HG02642 (cell line): ENCODE results near the gene ADGRG7.

Source experiments
- ATAC-seq: cut with Tn5 transposase; IDR thresholded peaks from one replicate; pipeline ENCODE4 v1.9.1; 2021; ENCODE audit warnings: mild to moderate bottlenecking; ENCODE audit not compliant: unreplicated experiment, poor library complexity

Gene ADGRG7

GRCh38 chr3:100696161-100696560, 86.8 kb downstream of the ADGRG7 start:
- ATAC-seq, result no peak

DNA sequence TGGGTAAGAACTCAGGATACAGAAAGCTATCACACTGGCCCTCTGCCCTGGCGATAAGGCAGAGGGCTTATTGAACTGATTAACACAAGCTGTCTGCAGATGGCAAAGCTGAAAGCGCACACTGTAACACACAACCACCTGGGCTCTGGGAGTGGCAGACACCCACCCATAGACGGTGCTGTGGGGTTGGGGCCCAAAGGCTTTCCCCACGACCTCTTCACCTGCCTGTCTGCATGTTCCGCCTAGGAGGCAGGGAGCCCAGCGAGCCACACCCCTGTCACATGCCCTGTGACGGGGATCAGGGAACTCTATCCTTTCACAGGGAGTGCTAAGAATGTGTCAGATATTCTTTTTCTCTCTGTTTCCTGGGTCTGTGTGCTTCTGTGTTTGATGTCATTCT, 87.8 kb downstream of the ADGRG7 start:
- no peak for ATAC-seq

DNA sequence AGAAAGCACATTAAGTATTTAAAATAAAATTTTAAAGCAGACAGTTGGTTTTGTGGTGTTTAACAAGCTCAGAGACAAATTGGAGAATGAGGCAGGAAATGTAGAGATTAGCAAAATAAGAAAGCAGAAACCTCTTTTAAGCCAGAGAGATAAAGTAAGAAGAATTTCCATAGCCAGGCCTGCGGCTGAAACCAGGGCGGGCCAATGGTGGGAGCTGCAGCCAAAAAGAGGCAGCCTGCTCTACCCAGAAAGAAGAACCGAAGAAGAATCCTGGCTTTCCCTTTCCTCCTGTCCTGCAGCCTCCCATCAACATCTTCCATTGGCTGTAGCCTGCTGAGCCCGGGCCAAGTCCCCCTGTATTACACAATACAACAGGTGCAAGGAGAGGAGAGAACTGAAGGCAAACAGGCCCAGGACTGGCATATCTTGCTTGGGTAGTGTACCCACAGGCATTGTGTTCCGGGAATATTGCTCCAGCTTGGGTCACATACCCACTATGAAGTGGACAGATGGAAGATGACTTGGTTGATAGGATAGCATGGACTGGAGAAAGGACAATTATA, 88.4 kb downstream of the ADGRG7 start:
- ATAC-seq, result no peak

GRCh38 chr3:100698736-100699135, 89.3 kb downstream of the ADGRG7 start:
- no peak for ATAC-seq

DNA sequence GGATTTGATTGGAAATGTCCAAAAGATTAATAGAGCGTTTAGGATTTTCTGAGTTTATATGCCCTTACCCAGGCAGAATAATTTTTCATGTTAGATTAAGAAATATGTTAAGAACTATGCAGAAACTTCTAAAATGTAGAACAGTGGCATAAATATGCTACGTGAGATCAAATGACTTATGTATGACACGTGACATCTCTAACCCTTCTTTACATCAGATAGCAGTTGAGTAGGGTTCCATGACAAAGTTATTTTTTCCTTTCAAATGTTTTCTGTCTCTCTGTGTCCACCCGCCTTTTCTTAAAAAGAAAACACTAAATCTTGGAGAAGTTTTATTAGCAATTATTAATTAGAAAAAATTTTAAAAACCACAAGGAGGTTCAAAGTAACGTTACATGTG, 91.3 kb downstream of the ADGRG7 start:
- no peak for ATAC-seq

- no peak for ATAC-seq
Measured at GRCh38 chr3:100702082-100702979, 92.9 kb downstream of the ADGRG7 start.

DNA sequence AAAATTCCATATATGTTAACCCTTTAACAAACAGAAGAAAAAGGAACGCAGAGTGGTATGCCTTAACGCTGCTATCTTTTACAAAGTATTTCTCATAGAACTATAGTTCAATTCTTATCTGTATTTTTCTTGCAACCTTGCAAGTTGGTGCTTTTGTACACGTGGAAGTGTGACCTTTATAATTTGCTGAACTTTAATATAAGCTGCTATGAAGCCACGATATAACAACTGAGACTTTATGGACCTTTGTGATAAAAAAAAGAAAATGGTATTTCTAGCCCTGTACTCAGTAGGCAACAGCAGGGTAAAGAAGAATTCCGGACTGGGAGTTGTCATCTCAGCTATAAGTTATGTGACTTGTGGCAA, 93.6 kb downstream of the ADGRG7 start:
- no peak for ATAC-seq

- no peak for ATAC-seq
Measured at GRCh38 chr3:100703865-100704264, 94.5 kb downstream of the ADGRG7 start.

DNA sequence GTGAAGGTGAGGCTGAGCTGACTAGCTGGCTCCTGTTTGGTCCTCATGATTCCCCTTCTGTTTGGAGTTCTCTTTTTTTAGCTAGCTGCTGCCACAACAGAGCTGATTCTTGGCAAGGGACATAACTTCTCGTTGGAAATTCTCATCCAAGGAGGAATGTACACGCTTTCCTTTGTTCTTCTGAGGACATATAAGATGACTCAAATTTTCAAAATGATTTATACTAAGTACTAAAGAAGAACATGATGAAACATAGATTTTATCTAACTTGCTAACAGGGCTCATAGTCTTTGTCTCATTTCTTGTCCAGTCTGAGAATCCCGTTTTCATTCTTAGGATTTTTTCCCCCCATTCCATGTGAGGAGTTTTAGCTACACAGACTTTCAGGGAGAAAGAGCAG, 97.0 kb downstream of the ADGRG7 start:
- no peak for ATAC-seq

GRCh38 chr3:100708644-100708988, 99.2 kb downstream of the ADGRG7 start:
- ATAC-seq, result no peak

DNA sequence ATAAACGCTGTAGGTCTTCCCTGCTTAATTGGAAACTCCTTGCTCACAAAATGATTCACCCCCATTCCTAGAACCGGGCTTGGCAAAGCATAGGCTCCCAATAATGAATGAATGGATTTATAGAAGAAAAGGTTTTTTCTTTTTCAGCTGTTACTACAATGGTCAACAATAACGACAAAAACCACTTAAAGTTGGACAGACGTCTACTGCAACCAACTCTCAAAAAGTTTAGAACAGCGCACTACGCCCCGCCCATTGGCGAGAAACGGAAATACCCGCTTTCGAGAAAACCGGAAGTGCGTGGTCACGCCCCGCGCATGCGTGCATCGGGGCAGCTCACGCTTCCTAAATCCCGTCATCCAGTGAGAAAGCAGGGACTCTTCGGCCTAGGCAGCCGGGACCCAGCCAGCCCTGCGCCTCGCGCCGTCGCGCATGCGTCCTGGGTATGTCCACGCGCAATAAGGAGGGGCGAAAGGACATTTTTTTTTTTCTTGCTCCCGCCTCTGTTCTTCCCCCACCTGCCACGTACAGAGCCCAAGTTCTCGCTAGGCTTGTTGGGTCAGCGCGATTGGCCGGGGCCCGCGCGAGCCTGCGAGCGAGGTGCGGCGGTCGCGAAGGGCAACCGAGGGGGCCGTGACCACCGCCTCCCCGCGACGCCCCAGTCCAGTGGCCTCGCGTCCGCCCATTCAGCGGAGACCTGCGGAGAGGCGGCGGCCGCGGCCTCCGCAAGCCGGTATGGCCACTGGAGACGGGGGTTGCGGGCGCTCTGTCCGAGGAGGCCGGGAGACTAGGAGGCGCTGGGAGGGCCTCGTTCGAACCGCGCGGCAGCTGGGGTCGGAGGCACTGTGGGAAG, 99.8 kb downstream of the ADGRG7 start, which contains the start of gene TFG:
TFG (plus strand) TSS at position 506 of the 853 bp plus-strand sequence. CDS start 4,192 bp downstream, outside the sequence.
- peak; percentile 96 for ATAC-seq

GRCh38 chr3:100709842-100710260, 100.5 kb downstream of the ADGRG7 start:
- peak; percentile 1 for ATAC-seq

DNA sequence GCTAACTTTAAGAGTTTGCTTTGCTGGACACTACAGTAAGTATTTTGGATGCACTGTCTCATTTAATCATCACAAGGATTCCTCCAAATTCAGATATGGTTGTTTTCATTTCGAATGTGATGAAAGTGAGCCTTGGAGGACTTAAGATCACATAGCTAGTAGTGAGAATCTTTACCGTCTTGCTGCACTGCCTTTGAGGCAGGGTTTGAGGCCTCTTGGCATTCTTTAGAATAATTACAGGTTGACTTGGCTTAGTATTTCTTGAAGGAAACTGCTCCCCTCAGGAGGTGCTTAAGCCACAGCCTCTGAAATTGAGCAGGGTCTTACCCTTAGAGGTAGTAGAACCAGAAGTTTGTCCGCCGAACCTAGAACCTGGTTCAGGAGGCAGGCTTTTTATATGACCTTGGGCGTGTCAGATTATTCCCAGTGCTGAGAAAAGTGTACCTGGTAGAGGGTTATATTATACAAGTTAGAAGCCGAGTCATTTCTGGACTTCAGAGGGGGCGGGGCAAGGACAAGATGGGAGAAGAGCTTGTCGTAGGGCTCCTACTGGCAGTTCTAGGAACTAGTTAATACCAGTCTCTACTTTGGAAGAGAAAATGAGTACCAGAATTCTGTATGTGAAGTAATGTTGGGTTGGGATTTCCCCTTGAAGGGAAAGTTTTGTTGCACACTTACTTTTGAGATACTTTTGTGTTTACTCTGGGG, 101.0 kb downstream of the ADGRG7 start:
- peak; percentile 42 for ATAC-seq

GRCh38 chr3:100715176-100715575, 105.8 kb downstream of the ADGRG7 start:
- ATAC-seq, result no peak

DNA sequence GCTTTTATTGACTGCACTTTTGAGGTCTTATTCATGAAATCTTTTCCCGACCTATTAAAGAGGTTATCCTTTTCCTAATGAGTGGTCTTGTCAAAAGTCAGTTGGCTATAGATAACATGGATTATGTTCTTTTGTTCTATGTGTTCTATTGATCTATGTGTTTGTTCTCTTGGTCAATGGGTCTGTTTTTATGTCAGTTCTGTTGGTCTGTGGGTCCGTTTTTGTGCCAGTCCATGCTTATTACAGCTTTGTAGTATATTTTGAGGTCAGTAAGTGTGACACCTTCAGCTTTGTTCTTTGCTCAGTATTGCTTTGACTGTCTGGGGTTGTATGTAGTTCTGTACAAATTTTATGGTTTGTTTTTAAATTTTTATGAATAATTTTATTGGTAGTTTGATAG, 107.7 kb downstream of the ADGRG7 start:
- ATAC-seq, result no peak

DNA sequence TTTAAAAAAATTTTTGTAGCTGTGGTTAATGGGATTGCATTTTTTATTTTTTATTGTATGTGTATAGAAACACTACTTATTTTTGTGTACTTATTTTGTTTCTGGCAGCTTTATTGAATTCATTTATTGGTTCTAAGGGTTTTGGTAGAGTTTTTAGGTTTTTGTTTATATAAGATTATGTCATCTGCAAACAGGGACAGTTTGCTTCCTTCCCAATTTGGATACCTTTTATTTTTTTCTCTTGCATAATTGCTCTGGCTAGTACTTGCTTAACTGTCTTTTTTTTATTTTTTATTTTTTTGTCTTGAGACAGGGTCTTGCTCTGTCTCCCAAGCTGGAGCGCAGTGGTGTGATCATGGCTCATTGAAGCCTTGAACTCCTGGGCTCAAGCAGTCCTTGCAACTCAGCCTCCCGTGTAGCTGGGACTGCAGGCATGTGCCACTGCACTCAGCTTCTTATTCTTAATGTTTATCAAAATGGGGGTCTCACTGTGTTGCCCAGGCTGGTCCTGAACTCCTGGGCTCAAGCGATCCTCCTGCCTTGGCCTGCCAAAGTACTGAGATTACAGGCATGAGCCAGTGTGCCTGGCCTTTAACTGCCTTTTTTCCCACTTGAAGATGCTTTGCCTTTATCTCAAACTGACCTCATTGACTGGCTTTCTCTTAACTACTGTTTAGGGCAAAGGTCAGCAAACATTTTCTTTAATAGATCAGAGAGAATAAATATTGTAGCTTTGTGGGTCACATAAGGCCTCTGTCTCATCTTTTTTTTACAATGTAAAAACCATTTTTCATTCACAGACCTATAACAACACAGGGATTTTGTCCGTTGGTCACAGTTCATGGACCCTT, 108.5 kb downstream of the ADGRG7 start:
- no peak for ATAC-seq

- ATAC-seq, result no peak
Measured at GRCh38 chr3:100719136-100719535, 109.7 kb downstream of the ADGRG7 start.

GRCh38 chr3:100720426-100720825, 111.0 kb downstream of the ADGRG7 start:
- no peak for ATAC-seq

DNA sequence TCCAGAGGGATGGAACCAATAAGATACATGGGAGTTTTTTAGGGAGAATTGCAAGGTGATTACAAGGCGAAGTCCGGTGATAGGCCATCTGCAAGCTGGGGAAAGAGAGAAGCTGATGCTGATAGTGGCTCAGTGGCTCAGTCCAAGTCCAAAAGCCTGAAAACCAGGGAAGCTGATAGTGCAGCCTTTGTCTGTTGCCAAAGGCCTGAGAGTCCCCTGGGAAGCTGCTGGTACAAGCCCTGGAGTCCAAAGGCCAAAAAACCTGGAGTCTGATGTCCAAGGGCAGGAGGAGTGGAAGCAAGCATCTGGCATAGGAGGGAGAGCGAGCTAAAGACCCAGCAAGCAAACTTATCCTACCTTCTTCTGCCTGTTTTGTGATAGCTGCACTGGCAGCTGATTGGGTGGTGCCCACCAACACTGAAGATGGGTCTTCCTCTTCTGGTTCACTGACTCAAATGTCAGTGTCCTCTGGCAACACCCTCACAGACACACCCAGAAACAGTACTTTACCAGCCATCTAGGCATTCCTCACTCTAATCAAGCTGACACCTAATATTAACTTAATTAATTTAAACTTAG, 116.6 kb downstream of the ADGRG7 start:
- no peak for ATAC-seq
